BLaER1 (cell line): ENCODE data around the gene ANXA10.
"Not testable (repeated sequence)": the region's sequence is repeated elsewhere in the genome, so short reads cannot be mapped to it uniquely, and the experiment has no call there.

Experiments used
- H3K27ac ChIP-seq: shearing (Covaris generic); formaldehyde crosslinking; 2 replicates; pipeline ENCODE4 v1.8.1; 2022
- H3K27me3 ChIP-seq: shearing (Covaris generic); formaldehyde crosslinking; 2 replicates; pipeline ENCODE4 v1.8.1; 2022
- H3K36me3 ChIP-seq: shearing (Covaris generic); formaldehyde crosslinking; 2 replicates; pipeline ENCODE4 v1.8.1; 2022
- H3K4me1 ChIP-seq: shearing (Covaris generic); formaldehyde crosslinking; 2 replicates; pipeline ENCODE4 v1.8.1; 2022
- H3K4me2 ChIP-seq: shearing (Covaris generic); formaldehyde crosslinking; 2 replicates; pipeline ENCODE4 v1.8.1; 2022
- H3K4me3 ChIP-seq: shearing (Covaris generic); formaldehyde crosslinking; 2 replicates; pipeline ENCODE4 v1.8.1; 2022
- H3K9ac ChIP-seq: shearing (Covaris generic); formaldehyde crosslinking; 2 replicates; pipeline ENCODE4 v1.8.1; 2022
- H3K9me3 ChIP-seq: shearing (Covaris generic); formaldehyde crosslinking; 2 replicates; pipeline ENCODE4 v1.8.1; 2022
- H4K20me1 ChIP-seq: shearing (Covaris generic); formaldehyde crosslinking; 2 replicates; pipeline ENCODE4 v1.8.1; 2022
- Cebpa-rat ChIP-seq: shearing (Covaris generic); IDR thresholded peaks from 2 replicates; pipeline ENCODE4 v1.8.1; 2022

Gene ANXA10

DNA sequence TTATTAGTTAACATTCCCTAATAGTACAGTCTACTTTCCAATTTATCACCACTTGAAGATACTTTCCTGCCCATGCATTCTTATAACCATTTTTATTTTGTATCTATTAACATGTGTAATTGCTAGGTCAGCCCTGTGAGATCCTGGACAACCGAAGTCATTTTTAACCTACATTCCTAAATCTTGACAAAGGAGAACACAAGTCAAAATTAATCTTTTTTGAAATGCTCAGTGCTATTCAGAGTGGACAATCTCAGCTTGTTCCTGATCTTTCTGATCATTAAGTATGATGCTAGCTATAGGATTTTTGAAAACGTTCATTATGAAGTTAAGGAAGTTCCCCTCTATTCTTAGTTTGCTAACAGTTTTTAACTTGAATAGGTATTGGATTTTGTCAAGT is 37.5 kb downstream of the ANXA10 start:
- H3K36me3 ChIP-seq: no peaks in the 10 kb centered on the region
- no peaks in the 10 kb centered on the region for H3K9me3 ChIP-seq
- no peaks in the 10 kb centered on the region for H3K4me1 ChIP-seq
- no peak overlapping the region for H3K9ac ChIP-seq
- H3K27me3 ChIP-seq: no peaks in the 10 kb centered on the region
- no peak overlapping the region for H3K4me2 ChIP-seq
- no peak overlapping the region for H3K4me3 ChIP-seq
- no peak for TF ChIP-seq Cebpa-rat
- no peaks in the 10 kb centered on the region for H4K20me1 ChIP-seq
- H3K27ac ChIP-seq: no peak overlapping the region

DNA sequence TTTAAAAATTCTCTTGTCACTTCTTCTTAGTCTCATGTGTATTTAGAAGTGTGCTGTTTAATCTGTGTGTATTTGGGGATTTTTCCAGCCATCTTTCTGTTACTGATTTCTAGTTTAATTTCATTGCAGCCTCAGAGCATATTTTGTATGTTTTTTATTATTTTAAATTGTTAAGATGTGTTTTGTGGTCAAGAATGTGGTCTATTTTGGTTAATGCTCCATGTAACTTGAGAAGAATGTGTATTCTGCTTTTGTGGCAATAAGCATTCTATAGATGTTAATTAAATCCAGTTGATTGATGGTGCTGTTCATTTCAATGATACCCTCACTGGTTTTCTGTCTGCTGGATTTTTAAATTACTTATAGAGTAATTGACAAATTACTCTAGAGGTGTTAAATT is 38.9 kb downstream of the ANXA10 start:
- no peak overlapping the region for H3K27ac ChIP-seq
- H3K9ac ChIP-seq: no peak overlapping the region
- H3K4me1 ChIP-seq: no peaks in the 10 kb centered on the region
- H3K4me3 ChIP-seq: no peak overlapping the region
- no peaks in the 10 kb centered on the region for H4K20me1 ChIP-seq
- H3K4me2 ChIP-seq: no peak overlapping the region
- TF ChIP-seq Cebpa-rat: no peak
- no peaks in the 10 kb centered on the region for H3K27me3 ChIP-seq
- no peaks in the 10 kb centered on the region for H3K9me3 ChIP-seq
- no peaks in the 10 kb centered on the region for H3K36me3 ChIP-seq

DNA sequence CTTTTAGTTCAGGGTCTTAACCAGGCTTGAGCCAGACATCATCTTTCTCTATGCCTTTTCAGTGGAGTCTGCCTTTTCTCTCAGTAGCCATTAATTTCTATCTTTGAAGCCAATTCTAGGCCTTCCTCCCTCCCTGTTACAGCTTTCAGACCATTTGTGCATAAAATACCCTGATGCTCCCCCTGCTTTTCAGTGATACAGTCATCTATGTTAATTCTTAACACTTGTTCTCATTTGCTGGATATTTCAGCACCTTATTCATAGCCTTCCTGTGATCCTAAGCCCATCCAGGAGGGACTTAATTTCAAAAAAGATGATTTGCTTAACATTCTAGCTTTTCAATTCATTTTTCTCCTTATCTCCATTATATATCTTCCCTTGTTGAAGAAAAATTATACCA is 42.3 kb downstream of the ANXA10 start:
- no peaks in the 10 kb centered on the region for H3K27me3 ChIP-seq
- no peaks in the 10 kb centered on the region for H3K9me3 ChIP-seq
- no peak overlapping the region for H3K9ac ChIP-seq
- H4K20me1 ChIP-seq: no peaks in the 10 kb centered on the region
- no peak overlapping the region for H3K4me2 ChIP-seq
- H3K36me3 ChIP-seq: no peaks in the 10 kb centered on the region
- H3K27ac ChIP-seq: no peak overlapping the region
- no peak for TF ChIP-seq Cebpa-rat
- H3K4me1 ChIP-seq: no peaks in the 10 kb centered on the region
- no peak overlapping the region for H3K4me3 ChIP-seq

- not testable (repeated sequence) for H3K36me3 ChIP-seq, H3K4me2 ChIP-seq, H3K4me3 ChIP-seq, H3K9me3 ChIP-seq, H3K9ac ChIP-seq, H3K27ac ChIP-seq, H4K20me1 ChIP-seq, H3K4me1 ChIP-seq, H3K27me3 ChIP-seq
These were observed 43.5 kb downstream of the ANXA10 start for GRCh38 chr4:168135860-168136259.

- not testable (repeated sequence) for H3K36me3 ChIP-seq, H3K4me1 ChIP-seq, H4K20me1 ChIP-seq, H3K4me3 ChIP-seq, H3K9me3 ChIP-seq, H3K4me2 ChIP-seq, H3K27me3 ChIP-seq, H3K9ac ChIP-seq, H3K27ac ChIP-seq
These were observed 45.4 kb downstream of the ANXA10 start for GRCh38 chr4:168137695-168138094.

GRCh38 chr4:168138143-168138542 is 45.8 kb downstream of the ANXA10 start:
- no peak overlapping the region for H3K4me3 ChIP-seq
- no peak overlapping the region for H3K27ac ChIP-seq
- no peak for TF ChIP-seq Cebpa-rat
- no peak overlapping the region for H3K9ac ChIP-seq
- H3K4me2 ChIP-seq: no peak overlapping the region
- no peaks in the 10 kb centered on the region for H3K9me3 ChIP-seq
- no peaks in the 10 kb centered on the region for H3K4me1 ChIP-seq
- H3K27me3 ChIP-seq: no peaks in the 10 kb centered on the region
- H3K36me3 ChIP-seq: no peaks in the 10 kb centered on the region
- no peaks in the 10 kb centered on the region for H4K20me1 ChIP-seq

GRCh38 chr4:168139336-168139735 is 47.0 kb downstream of the ANXA10 start:
- no peaks in the 10 kb centered on the region for H3K27me3 ChIP-seq
- H3K36me3 ChIP-seq: no peaks in the 10 kb centered on the region
- H4K20me1 ChIP-seq: no peaks in the 10 kb centered on the region
- H3K4me3 ChIP-seq: no peak overlapping the region
- no peak for TF ChIP-seq Cebpa-rat
- H3K4me1 ChIP-seq: no peaks in the 10 kb centered on the region
- no peaks in the 10 kb centered on the region for H3K9me3 ChIP-seq
- H3K9ac ChIP-seq: no peak overlapping the region
- H3K4me2 ChIP-seq: no peak overlapping the region
- no peak overlapping the region for H3K27ac ChIP-seq

GRCh38 chr4:168141733-168142132 is 49.4 kb downstream of the ANXA10 start:
- Histone ChIP-seq H3K27ac (no peak overlapping the region), H4K20me1 (no peaks in the 10 kb centered on the region), H3K9ac (no peak overlapping the region), H3K4me1 (no peaks in the 10 kb centered on the region), H3K4me2 (no peak overlapping the region), H3K4me3 (no peak overlapping the region), H3K36me3 (no peaks in the 10 kb centered on the region), H3K27me3 (no peaks in the 10 kb centered on the region), H3K9me3 (no peaks in the 10 kb centered on the region)
- TF ChIP-seq Cebpa-rat: no peak

- no peaks in the 10 kb centered on the region for H4K20me1 ChIP-seq
- no peak for TF ChIP-seq Cebpa-rat
- H3K4me3 ChIP-seq: no peak overlapping the region
- H3K27ac ChIP-seq: no peak overlapping the region
- H3K4me2 ChIP-seq: no peak overlapping the region
- no peaks in the 10 kb centered on the region for H3K36me3 ChIP-seq
- H3K4me1 ChIP-seq: no peaks in the 10 kb centered on the region
- H3K9ac ChIP-seq: no peak overlapping the region
- H3K9me3 ChIP-seq: no peaks in the 10 kb centered on the region
- no peaks in the 10 kb centered on the region for H3K27me3 ChIP-seq
These were observed 51.3 kb downstream of the ANXA10 start for GRCh38 chr4:168143601-168144000.

DNA sequence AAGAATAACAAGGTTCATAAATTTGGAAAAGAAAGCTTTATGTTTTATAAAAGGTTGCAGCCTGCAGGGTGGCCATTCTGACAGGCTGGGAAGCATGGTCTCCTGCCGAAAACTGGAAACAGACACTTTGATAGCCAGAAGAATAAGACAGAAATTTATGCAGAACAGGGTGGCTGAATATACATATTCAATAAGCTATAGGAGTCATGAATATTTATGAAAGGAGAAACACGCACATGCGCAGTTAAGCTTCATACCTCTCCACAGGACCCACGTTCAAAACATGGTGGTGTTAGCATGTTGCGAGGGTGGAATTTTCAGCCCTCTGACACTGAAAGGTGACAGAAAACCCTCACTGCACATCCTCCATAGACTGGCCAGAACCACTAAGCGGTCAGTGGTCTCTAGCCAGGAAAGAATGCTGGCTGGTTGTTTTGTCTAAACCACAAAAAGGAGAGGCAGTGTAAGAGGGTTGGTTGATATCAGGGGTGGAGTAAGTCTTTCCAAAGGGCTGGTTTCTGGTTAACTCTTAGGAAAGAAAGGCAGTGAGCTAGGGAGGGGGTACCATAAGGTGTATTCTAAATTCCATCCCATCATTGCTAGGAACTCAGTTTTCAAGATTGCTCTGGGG is 58.2 kb downstream of the ANXA10 start:
- Histone ChIP-seq H3K36me3 (no peaks in the 10 kb centered on the region), H3K4me3 (no peak overlapping the region), H3K27ac (no peak overlapping the region), H3K9me3 (no peaks in the 10 kb centered on the region), H3K9ac (no peak overlapping the region), H3K4me2 (no peak overlapping the region), H3K27me3 (no peaks in the 10 kb centered on the region), H3K4me1 (no peaks in the 10 kb centered on the region), H4K20me1 (no peaks in the 10 kb centered on the region)
- no peak for TF ChIP-seq Cebpa-rat

DNA sequence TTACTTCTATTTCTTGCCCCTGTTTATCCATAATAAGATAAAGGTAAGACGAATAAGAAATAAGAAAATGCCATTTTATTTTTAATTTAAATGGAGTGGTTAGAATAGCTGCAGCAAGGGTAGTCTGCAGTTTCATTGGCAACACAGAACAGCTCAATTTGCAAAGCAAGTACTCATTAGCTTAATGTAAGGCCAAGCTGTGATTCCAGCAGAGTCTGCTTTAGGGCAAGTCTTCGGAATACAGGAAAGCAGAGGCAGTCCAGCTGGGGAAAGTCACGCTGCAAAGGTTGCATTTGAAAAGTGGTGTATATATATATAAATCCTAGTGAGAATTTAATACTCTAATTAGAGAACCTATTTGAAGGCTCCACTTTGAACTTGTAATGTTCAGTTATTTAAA is 59.0 kb downstream of the ANXA10 start:
- Histone ChIP-seq H3K9me3 (no peaks in the 10 kb centered on the region), H3K27ac (no peak overlapping the region), H3K4me1 (no peaks in the 10 kb centered on the region), H3K36me3 (no peaks in the 10 kb centered on the region), H3K9ac (no peak overlapping the region), H4K20me1 (no peaks in the 10 kb centered on the region), H3K27me3 (no peaks in the 10 kb centered on the region), H3K4me2 (no peak overlapping the region), H3K4me3 (no peak overlapping the region)
- TF ChIP-seq Cebpa-rat: no peak
